Mammary epithelial cell (primary cell): ENCODE results near the gene MUL1.
"Not testable (repeated sequence)": the region's sequence is repeated elsewhere in the genome, so short reads cannot be mapped to it uniquely, and the experiment has no call there.

ENCODE experiments used
- CTCF ChIP-seq, 2 donors: IDR thresholded peaks in 1 of 2; conservative IDR thresholded peaks in 1 of 2; 2 replicates each; pipeline ENCODE4 v1.5.1; 2011 to 2012; ENCODE audit warnings: inconsistent platforms in 2 of 2, low read length in 2 of 2, mild to moderate bottlenecking in 2 of 2, control low read depth in 1 of 2, low read depth in 1 of 2; ENCODE audit not compliant: insufficient read depth in 1 of 2; ENCODE audit errors: extremely low read depth in 1 of 2
- EZH2 ChIP-seq: IDR thresholded peaks from 2 replicates; pipeline ENCODE4 v1.6.1; 2012; ENCODE audit warnings: low read length, inconsistent platforms, borderline replicate concordance

- not testable (repeated sequence) for TF ChIP-seq CTCF (conservative IDR thresholded peaks at IDR 0.05 in 1 of 2, IDR thresholded peaks at IDR 0.05 in 1 of 2; ENCODE audit: extremely low read depth in 1 of 2, insufficient read depth in 1 of 2, low read depth in 1 of 2, low read length in 2 of 2); EZH2
These were observed 11.8 kb upstream of the MUL1 start for GRCh38 chr1:20519609-20520262.
